Measurements from ENCODE around the gene DOCK9. TPM values are rescaled to one million over a fixed set of nuclear protein-coding genes. Genes with fewer than 3 reads are reported as not detected.

Gene DOCK9
- total RNA-seq, 4 donors from 2014 or later = 94.7 to 240 (median 150) TPM

DNA sequence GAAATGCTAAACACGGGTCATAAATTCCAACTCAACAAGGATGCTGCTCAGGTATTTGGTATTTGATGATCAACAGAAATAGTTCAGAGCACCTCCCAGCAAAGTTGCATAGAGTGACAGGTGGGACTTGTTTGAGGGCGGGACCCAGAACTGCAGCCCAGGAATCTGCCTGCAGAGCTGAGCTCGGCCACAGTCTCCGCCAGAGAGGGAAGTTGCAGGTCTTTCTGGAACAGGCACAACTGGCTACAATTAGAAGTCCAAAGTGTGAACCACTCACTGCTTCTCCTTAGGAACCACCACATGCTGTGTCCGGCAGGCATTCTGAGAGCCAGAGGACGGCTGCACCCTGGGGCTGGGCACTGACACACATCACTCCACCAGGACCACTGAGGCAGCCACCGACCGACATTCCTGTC, 226.5 kb downstream of the DOCK9 start:
- WGBS, 2 donors = 46 to 48% methylated on average over 2 to 5 of the region's 8 CpGs
- Histone ChIP-seq H3K36me3 (no peaks in the 10 kb centered on the region), H3K9me3 (peaks cover 0 to 8% (median 0%) of the 10 kb centered on the region in 3 donors), H3K27me3 (peaks cover 0 to 65% (median 11%) of the 10 kb centered on the region in 4 donors), H3K4me3 (no peak overlapping the region), H3K4me1 (peaks cover 8 to 16% (median 11%) of the 10 kb centered on the region in 3 donors), H3K27ac (no peak overlapping the region)
- intact Hi-C loops (cut with DNase I) = loop anchor here (5.0 kb wide), 1 partner anchor 86 kb away; no protein-coding TSS in a partner anchor
- TF ChIP-seq, protein P1, sequence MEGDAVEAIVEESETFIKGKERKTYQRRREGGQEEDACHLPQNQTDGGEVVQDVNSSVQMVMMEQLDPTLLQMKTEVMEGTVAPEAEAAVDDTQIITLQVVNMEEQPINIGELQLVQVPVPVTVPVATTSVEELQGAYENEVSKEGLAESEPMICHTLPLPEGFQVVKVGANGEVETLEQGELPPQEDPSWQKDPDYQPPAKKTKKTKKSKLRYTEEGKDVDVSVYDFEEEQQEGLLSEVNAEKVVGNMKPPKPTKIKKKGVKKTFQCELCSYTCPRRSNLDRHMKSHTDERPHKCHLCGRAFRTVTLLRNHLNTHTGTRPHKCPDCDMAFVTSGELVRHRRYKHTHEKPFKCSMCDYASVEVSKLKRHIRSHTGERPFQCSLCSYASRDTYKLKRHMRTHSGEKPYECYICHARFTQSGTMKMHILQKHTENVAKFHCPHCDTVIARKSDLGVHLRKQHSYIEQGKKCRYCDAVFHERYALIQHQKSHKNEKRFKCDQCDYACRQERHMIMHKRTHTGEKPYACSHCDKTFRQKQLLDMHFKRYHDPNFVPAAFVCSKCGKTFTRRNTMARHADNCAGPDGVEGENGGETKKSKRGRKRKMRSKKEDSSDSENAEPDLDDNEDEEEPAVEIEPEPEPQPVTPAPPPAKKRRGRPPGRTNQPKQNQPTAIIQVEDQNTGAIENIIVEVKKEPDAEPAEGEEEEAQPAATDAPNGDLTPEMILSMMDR (IDR thresholded peaks at IDR 0.05) = no peak
- TF ChIP-seq POLR2A (IDR thresholded peaks at IDR 0.05) = no peak
- DNase-seq = no peak

DNA sequence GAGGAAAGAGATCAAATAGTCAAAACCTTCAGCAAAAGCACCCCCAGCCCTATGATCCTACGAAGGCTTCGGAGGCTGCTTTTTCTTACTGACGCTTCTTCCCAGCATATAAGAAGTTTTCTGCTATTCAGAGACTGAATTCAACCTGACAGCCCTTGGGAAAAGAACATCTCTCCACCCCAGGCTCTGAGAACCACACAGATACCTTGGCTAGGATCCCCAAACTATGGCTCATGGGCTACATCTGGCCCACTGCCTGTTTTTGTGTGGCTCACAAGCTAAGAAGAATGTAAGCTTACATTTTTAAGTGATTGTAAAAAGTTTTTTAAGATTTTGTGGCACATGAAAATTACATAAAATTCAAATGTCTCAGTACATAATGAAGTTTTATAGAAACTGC, 228.4 kb downstream of the DOCK9 start:
- intact Hi-C loops (cut with DNase I) = no loop called here
- peaks cover 8 to 16% (median 11%) of the 10 kb centered on the region in 3 donors for H3K4me1 ChIP-seq
- peaks cover 0 to 55% (median 11%) of the 10 kb centered on the region in 4 donors for H3K27me3 ChIP-seq
- TF ChIP-seq, protein P1 (IDR thresholded peaks at IDR 0.05) = no peak
- TF ChIP-seq POLR2A (IDR thresholded peaks at IDR 0.05) = no peak
- no peak overlapping the region for H3K4me3 ChIP-seq
- WGBS, 2 donors = 79 to 85% methylated on average over 3 of the region's 3 CpGs
- H3K27ac ChIP-seq = no peak overlapping the region
- H3K36me3 ChIP-seq = no peaks in the 10 kb centered on the region
- no peak for DNase-seq
- peaks cover 0 to 8% (median 0%) of the 10 kb centered on the region in 3 donors for H3K9me3 ChIP-seq

DNA sequence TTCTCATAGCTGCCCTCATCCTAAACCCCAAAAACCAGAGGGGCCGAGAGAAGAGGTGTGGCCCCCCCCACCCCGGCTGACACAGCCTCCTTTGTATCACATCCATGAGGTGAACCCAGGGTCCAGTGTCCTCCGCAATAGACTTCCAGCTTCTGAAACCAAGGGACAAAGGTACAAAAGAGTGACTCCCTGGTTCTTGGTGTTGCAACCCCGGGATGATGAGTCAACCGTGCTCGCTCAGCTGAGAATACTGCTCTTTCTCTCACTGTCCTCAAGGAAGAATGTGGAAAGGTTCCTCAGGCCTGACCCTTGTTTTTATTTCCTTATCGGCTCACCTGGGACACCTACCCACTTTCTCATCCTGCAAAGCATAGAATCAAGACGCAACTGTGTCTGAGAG, 230.9 kb downstream of the DOCK9 start:
- no peak overlapping the region for H3K27ac ChIP-seq
- no peaks in the 10 kb centered on the region for H3K9me3 ChIP-seq
- DNase-seq = no peak
- peaks cover 0 to 31% (median under 1%) of the 10 kb centered on the region in 4 donors for H3K27me3 ChIP-seq
- TF ChIP-seq, protein P1 (IDR thresholded peaks at IDR 0.05) = no peak
- TF ChIP-seq POLR2A (IDR thresholded peaks at IDR 0.05) = no peak
- no peaks in the 10 kb centered on the region for H3K36me3 ChIP-seq
- intact Hi-C loops (cut with DNase I) = no loop called here
- H3K4me1 ChIP-seq = peaks cover 2 to 7% (median 3%) of the 10 kb centered on the region in 3 donors
- WGBS, 2 donors = 85 to 87% methylated on average over 8 of the region's 8 CpGs
- no peak overlapping the region for H3K4me3 ChIP-seq

Small RNAs within 50 kb of the gene (small RNA-seq; reads per million reads assigned to genes)
- gene AL161420.1 (0 reads per million in 4 donors), gene RNU6-83P (0 reads per million in 4 donors)

Other genes with a start within 250 kb of the DOCK9 start
- 1 to 10 TPM in 3 of 4 donors, under 1 TPM in 1; 0.19 to 5.3 (median 2.3) TPM for gene SLC15A1, start 225.4 kb downstream of the DOCK9 start, total RNA-seq
- gene UBAC2, start 222.8 kb upstream of the DOCK9 start, total RNA-seq = 10 to 100 TPM; 60.8 to 84.6 (median 75.0) TPM

All from esophagus squamous epithelium (tissue), 5 donors.